NCI-H510A (cell line): ENCODE results near the gene RNF31.
A peak's percentile ranks its signal among the peaks of the same experiment; 100 is the strongest.

ENCODE experiments used
- DNase-seq: peaks from one replicate; lab custom pipeline; 2025; lab: John Stamatoyannopoulos, UW

RNF31 gene

DNA sequence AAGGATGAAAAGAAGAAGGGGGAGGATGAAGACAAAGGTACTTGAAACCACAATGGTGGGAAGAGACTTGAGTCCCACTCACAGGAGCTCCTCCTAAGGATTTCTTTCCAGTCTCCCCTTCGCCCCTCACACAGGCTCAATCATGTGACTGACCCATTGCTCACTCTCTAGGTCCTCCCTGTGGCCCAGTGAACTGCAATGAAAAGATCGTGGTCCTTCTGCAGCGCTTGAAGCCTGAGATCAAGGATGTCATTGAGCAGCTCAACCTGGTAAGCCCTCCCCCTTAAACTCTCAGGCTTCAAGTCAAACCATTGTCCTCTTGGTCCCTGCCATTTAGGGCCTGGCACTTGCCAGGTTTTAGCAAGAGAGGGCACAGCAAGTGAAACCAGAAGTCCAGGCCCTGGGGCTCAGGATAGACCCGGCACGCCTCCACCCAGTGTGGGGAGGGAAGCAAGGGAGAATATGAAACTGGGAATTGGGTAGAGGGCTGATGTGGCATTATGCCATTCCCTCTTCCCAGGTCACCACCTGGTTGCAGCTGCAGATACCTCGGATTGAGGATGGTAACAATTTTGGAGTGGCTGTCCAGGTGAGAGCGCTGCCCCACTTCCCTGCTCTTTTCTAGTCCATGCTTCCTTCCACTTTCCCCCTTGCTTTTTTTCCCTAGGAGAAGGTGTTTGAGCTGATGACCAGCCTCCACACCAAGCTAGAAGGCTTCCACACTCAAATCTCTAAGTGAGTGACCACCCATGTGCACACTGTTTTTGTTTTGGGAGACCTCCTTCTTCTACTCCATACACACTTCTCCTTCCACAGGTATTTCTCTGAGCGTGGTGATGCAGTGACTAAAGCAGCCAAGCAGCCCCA, 9.5 kb upstream of the RNF31 start:
- DNase-seq = no peak

DNA sequence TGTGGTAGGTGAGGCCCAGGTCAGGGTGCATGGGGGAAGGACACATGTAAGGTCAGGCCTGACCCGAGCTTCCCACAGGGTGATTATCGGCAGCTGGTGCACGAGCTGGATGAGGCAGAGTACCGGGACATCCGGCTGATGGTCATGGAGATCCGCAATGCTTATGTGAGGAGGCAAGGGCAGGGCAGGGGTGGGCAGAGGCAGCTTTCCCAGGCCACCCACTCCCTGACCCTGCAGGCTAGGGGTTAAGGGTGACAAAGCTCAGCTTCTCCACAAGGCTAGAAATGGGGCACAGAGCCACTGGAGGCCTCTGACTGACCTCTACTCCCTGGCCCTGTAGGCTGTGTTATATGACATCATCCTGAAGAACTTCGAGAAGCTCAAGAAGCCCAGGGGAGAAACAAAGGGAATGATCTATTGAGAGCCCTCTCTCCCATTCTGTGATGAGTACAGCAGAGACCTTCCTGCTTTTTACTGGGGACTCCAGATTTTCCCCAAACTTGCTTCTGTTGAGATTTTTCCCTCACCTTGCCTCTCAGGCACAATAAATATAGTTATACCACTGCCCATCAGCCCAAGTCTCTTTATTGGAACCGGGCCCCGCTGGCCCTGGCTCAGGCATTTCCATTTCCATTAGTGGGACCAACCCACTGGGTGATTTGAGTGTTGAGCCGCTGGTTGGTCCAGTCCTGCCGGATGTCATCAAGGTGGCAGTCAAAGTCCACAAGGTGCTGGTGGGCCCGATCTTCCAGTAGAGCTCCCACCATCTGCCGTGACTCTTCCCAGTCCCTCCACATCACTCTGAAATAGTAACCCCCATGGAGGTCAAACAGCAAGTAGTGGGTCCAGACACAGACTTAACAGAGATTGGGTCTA, 8.7 kb upstream of the RNF31 start:
- DNase-seq = no peak

GRCh38 chr14:24139272-24139934, 7.9 kb upstream of the RNF31 start:
- peak; percentile 11 for DNase-seq

DNA sequence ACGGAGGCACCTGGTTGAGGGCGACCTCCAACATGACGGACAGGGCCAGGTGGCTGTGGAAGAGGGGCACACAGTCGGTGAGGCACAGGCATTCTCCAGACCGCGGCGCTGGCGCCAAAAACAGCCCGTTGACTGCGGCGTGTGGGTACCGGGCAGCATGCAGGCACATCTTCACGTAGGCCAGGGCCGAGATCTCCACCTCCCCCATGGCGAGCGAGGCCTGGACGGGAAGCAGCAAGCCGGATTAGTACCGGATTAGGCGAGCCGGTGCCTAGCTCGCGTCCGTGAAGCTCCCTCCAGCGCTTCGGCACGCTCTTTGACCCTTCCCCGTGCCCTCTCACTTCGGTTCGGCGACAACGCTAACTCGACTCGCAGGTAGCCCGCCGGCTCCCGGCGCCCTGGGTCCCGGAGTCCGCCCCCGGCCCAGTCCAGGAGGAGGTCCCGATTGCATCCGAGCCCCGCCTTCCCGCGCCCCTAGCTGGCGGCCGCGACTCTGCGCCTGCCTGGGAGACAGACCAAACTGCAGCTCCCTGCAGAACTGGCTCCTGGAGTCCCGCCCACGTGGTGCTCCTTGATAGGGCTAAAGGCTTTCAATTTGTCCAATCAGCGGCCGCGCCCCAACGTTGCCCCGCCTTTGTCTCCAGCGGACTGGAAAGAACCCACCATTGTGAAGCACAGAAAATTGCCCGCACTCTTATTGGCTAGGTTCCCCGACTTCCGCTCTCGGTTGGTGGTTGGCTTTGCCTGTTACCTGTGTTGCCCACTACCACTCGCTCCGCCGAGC, 6.0 kb upstream of the RNF31 start, which contains the start of gene EMC9:
Gene EMC9, minus strand, starts transcription at position 495 of the 784 bp plus-strand sequence. Its CDS starts 287 bp downstream, at position 208.
- DNase-seq = peak; percentile 99

DNA sequence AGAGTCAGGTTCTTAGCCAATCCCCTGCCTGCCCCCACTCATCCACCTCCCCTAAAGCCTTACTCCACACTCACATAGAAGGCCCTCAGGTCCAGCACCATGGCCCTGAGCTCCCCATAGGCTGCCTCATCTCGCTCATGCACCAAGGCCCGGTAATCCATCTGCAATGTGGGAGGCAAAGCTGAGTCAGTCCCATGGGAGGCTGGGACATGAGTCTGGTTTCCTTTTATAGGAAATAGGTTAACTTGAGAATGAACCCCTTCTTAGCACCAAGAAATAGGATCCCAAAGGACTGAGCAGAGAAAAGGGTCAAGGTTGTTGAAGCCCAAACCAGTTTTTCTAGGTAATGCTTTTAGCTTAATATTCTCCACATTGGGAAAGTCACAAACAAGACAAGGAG, 3.8 kb upstream of the RNF31 start:
- no peak for DNase-seq

GRCh38 chr14:24144451-24144850, 2.8 kb upstream of the RNF31 start:
- no peak for DNase-seq

GRCh38 chr14:24145219-24145618, 2.1 kb upstream of the RNF31 start:
- DNase-seq = no peak

DNA sequence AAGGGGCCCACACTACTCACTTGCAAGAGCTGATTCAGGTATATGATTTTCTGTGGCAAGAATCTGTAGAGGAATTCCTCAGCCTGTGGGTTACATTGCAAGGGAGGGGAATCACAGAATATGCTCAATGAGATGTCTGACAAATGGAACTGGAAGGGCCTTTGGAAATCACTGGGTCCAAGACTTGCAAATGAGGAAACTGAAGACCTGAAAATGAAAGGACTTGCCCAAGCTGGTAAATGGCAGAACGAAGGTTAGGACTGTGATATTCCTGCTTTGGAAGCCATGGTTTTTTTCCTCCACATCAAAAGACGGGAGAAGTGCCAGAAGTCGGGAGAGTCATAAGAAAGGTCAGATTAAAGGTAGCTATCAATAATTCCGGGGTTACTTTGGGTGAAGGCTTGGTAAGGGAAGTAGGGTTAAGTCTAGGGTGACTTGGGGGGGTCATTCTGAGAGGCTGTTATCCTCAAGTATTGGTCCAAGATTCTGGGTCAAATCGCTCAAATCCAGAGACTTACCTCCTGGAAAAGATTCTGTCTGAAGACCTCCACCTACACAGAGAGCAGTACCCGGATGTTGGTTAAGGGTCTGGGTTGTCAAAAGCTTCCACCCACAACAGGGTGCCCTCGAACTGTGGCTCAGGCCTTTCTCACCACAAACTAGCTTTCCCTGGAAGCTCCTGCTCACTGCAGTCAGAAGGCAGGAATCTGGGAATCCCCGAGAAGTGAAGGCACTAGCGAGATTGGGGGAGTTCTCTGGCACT, 1.4 kb upstream of the RNF31 start:
- no peak for DNase-seq

DNA sequence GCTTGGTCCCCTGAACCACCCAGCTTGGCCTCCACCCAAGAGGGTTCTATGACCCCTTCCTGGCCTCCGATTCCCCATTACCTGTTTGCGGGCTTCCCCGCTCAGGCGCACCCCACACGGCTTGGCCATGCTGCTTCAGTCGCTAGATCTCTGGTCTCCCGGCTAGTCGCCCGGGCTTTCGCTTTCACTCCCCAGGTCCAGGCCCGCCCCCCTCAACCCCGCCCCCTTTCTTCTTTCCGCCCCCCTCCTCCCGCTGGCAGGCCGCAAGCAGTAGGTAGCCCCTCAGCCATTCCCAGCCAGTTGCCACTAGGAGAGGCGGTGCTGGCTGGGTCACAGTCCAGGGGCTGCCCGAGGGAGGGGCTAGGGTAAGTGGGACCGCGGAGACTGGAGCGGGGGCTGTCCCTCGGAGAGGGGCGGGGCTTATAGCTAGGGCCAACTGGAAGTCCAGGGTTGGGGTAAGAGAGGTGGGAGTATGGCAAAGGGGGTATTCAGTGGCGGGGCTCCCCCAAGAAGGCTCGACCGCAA, 783 bp upstream of the RNF31 start, which contains the start of gene PSME2:
Gene PSME2, minus strand, starts transcription at position 158 of the 525 bp plus-strand sequence. Its CDS starts 29 bp downstream, at position 129.
- DNase-seq = peak; percentile 94

DNA sequence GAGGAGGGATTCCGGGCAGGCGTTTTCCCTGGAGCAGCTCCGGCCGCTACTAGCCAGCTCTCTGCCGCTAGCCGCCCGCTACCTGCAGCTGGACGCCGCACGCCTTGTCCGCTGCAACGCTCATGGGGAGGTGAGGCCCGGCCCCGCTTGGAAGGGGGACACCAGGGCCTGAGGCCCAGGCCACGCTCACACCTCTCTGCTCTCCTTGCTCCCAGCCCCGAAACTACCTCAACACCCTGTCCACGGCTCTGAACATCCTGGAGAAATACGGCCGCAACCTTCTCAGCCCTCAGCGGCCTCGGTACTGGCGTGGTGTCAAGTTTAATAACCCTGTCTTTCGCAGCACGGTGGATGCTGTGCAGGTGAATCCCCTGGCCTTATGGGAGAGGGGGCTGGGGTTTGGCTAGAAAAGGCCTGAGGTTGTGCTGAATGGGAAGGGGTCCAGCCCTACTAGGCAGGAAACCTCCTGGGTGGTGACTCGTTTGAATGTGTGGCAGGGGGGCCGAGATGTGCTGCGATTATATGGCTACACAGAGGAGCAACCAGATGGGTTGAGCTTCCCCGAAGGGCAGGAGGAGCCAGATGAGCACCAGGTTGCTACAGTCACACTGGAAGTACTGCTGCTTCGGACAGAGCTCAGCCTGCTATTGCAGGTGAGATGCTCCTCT, 597 bp downstream of the RNF31 start:
- no peak for DNase-seq

DNA sequence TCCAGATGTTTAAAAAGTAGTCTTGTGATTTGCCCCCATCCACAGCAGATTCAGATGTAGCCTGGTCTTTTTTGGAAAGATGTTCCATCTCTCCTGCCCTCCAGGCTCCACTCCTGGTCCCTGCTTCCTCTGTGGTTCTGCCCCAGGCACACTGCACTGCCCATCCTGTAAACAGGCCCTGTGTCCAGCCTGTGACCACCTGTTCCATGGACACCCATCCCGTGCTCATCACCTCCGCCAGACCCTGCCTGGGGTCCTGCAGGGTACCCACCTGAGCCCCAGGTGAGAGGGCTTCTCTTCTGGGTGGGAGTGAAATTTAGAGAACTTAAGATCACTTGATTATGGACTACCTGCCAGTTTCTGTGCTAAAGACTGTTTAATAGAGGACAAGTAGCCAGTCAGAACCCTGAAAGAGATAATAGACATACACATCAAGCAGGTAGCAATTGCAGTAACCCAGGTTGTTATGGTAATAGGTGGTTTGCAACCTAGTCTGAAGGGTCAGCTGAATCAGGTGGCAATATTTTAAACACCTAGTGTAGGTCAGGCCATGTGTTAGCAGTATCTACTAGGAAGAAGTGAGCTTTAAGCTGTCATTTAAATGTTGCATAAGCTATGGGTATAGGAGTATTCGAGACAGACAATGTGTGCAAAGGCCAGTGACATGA, 2.1 kb downstream of the RNF31 start:
- DNase-seq = no peak

DNA sequence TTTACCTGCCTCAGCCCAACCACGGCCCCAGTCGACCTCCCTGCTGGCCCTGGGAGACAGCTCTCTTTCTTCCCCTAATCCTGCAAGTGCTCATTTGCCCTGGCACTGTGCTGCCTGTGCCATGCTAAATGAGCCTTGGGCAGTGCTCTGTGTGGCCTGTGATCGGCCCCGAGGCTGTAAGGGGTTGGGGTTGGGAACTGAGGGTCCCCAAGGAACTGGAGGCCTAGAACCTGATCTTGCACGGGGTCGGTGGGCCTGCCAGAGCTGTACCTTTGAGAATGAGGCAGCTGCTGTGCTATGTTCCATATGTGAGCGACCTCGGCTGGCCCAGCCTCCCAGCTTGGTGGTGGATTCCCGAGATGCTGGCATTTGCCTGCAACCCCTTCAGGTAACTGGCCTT, 2.8 kb downstream of the RNF31 start:
- DNase-seq = no peak

GRCh38 chr14:24150567-24150966, 3.3 kb downstream of the RNF31 start:
- DNase-seq = no peak

DNA sequence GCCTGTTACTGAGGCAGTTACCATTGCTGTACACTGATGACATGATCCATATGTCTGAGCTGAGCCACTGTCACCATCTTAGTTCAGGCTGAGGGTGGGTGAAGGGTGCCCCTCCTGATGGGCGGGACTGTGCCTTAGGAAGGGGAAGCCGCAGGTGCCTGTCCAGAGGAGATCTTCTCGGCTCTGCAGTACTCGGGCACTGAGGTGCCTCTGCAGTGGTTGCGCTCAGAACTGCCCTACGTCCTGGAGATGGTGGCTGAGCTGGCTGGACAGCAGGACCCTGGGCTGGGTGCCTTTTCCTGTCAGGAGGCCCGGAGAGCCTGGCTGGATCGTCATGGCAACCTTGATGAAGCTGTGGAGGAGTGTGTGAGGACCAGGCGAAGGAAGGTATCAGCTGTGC, 3.7 kb downstream of the RNF31 start:
- DNase-seq = no peak

- no peak for DNase-seq
Observed at GRCh38 chr14:24151404-24152080, 4.2 kb downstream of the RNF31 start.

DNA sequence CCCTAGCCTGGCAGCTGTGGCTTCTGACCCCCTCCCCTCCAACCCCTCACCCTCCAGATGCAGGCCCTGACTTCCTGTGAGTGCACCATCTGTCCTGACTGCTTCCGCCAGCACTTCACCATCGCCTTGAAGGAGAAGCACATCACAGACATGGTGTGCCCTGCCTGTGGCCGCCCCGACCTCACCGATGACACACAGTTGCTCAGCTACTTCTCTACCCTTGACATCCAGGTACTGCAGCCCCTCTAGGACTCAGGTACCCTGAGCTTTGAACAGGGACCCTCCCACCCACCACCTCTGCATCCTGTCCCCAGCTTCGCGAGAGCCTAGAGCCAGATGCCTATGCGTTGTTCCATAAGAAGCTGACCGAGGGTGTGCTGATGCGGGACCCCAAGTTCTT, 7.8 kb downstream of the RNF31 start:
- DNase-seq = no peak

DNA sequence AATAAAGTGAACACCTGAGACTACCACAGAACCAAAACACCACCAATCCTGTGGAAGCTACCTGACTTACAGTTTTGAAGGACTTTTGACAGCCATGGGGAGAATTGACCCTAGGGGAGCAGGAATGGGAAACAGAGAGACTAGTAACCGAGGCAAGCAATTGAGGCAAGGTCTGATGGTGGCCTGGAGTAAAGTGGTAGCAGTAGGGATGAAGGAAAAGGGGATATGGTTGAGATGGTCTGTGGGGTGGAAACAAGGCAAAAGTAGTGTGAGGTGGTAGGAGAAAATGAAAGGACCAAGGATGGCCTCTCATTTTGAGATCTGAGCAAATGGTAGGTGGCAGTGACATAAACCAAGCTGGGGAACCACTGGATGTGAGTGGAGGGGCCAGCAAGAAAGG, 9.5 kb downstream of the RNF31 start:
- no peak for DNase-seq

- no peak for DNase-seq
Observed at GRCh38 chr14:24157331-24157730, 10.0 kb downstream of the RNF31 start.
